IMR-90 (cell line): ENCODE data around the gene ZNF385B. TPM values are rescaled to one million over a fixed set of nuclear protein-coding genes. Genes with fewer than 3 reads are reported as not detected.
A peak's percentile ranks its signal among the peaks of the same experiment; 100 is the strongest.

ENCODE experiments used
- ATAC-seq: fragments of 200-7000 bp; cut with Tn5 transposase; 2 replicates; pipeline ENCODE4 v1.9.1; 2020; ENCODE audit warnings: low read depth, mild to moderate bottlenecking, moderate library complexity
- BruUV-seq: library from RNA; stranded (reverse); fragments of 400-500 nt; replicated peaks from 2 replicates; lab custom pipeline; 2021; lab: Mats Ljungman, UMichigan
- CTCF ChIA-PET: fragments of 300-600 bp; formaldehyde crosslinking; extraction: SDS; loops from one replicate; lab custom pipeline; 2021; ENCODE audit warnings: antibody characterized with exemption; lab: Yijun Ruan, JAX
- POLR2A ChIA-PET: fragments of 300-600 bp; sonication (Branson Sonifier 250); formaldehyde crosslinking; loops from one replicate; lab custom pipeline; 2022; ENCODE audit warnings: antibody characterized with exemption; ENCODE audit not compliant: unreplicated experiment; lab: Charles Lee
- DNase-seq: peaks from one replicate; pipeline ENCODE4 v3.0.0; 2013
- H2AFZ ChIP-seq: replicated peaks from 2 replicates; pipeline ENCODE3; 2013; ENCODE audit warnings: low read length, mild to moderate bottlenecking; ENCODE audit not compliant: poor library complexity
- H2AK5ac ChIP-seq: 2 replicates; pipeline ENCODE4 v1.6.1; 2013; ENCODE audit warnings: low read depth, low read length, inconsistent platforms
- H2AK9ac ChIP-seq: replicated peaks from 2 replicates; pipeline ENCODE3; 2013; ENCODE audit warnings: mild to moderate bottlenecking, low read depth, low read length, moderate library complexity; ENCODE audit not compliant: poor library complexity
- H2BK120ac ChIP-seq: 2 replicates; pipeline ENCODE4 v1.6.1; 2013; ENCODE audit warnings: low read depth, low read length, inconsistent platforms
- H2BK15ac ChIP-seq: 3 replicates; pipeline ENCODE4 v1.6.1; 2013; ENCODE audit warnings: low read depth, low read length, inconsistent platforms
- H2BK20ac ChIP-seq: 2 replicates; pipeline ENCODE4 v1.6.1; 2013; ENCODE audit warnings: low read depth, mild to moderate bottlenecking, inconsistent platforms, low read length, moderate library complexity
- H2BK5ac ChIP-seq: 2 replicates; pipeline ENCODE4 v1.6.1; 2013; ENCODE audit warnings: mild to moderate bottlenecking, low read depth, low read length, inconsistent platforms; ENCODE audit not compliant: poor library complexity, severe bottlenecking
- H3K14ac ChIP-seq: replicated peaks from 2 replicates; pipeline ENCODE4 v1.6.1; 2013; ENCODE audit warnings: low read depth, low read length, inconsistent platforms
- H3K18ac ChIP-seq: 2 replicates; pipeline ENCODE4 v1.6.1; 2013; ENCODE audit warnings: low read depth, low read length, control low read depth
- H3K23ac ChIP-seq: 2 replicates; pipeline ENCODE4 v1.6.1; 2013; ENCODE audit warnings: low read depth, low read length, inconsistent platforms
- H3K27ac ChIP-seq: 2 replicates; pipeline ENCODE4 v1.5.1; 2013; ENCODE audit warnings: mild to moderate bottlenecking, control low read depth, low read length; ENCODE audit not compliant: insufficient read depth
- H3K27me3 ChIP-seq: 2 replicates; pipeline ENCODE4 v1.6.1; 2013; ENCODE audit warnings: low read length; ENCODE audit not compliant: control insufficient read depth, insufficient read depth
- H3K36me3 ChIP-seq: 2 replicates; pipeline ENCODE4 v1.6.1; 2013; ENCODE audit warnings: low read length, mixed read lengths; ENCODE audit not compliant: control insufficient read depth, insufficient read depth
- H3K4ac ChIP-seq: 2 replicates; pipeline ENCODE4 v1.6.1; 2013; ENCODE audit warnings: low read depth, low read length, inconsistent platforms
- H3K4me1 ChIP-seq: 2 replicates; pipeline ENCODE4 v1.6.1; 2013; ENCODE audit warnings: low read length, mixed read lengths; ENCODE audit not compliant: control insufficient read depth, insufficient read depth
- H3K4me2 ChIP-seq: 2 replicates; pipeline ENCODE4 v1.6.1; 2013; ENCODE audit warnings: low read depth, mild to moderate bottlenecking, control low read depth, low read length, moderate library complexity
- H3K4me3 ChIP-seq: 2 replicates; pipeline ENCODE4 v1.5.1; 2013; ENCODE audit warnings: low read depth, mild to moderate bottlenecking, control low read depth, low read length, moderate library complexity; ENCODE audit not compliant: insufficient read depth
- H3K56ac ChIP-seq: 2 replicates; pipeline ENCODE4 v1.6.1; 2013; ENCODE audit warnings: low read length, inconsistent platforms; ENCODE audit not compliant: insufficient read depth; ENCODE audit errors: extremely low read depth
- H3K79me1 ChIP-seq, 2 experiments: 2 replicates each; pipeline ENCODE4 v1.6.1; 2013; ENCODE audit warnings: low read length in 2 of 2, inconsistent platforms in 1 of 2, low read depth in 1 of 2
- H3K9ac ChIP-seq: 2 replicates; pipeline ENCODE4 v1.6.1; 2013; ENCODE audit warnings: low read depth, low read length, control low read depth
- H3K9me1 ChIP-seq: 2 replicates; pipeline ENCODE4 v1.6.1; 2013; ENCODE audit warnings: low read length, inconsistent platforms; ENCODE audit not compliant: insufficient read depth
- H3K9me3 ChIP-seq: 2 replicates; pipeline ENCODE4 v1.6.1; 2013; ENCODE audit warnings: low read length; ENCODE audit not compliant: control insufficient read depth, insufficient read depth
- H4K20me1 ChIP-seq: 2 replicates; pipeline ENCODE4 v1.6.1; 2013; ENCODE audit warnings: low read length, inconsistent platforms; ENCODE audit not compliant: insufficient read depth
- H4K5ac ChIP-seq: 2 replicates; pipeline ENCODE4 v1.6.1; 2013; ENCODE audit warnings: mild to moderate bottlenecking, low read depth, low read length, control low read depth
- H4K8ac ChIP-seq, 2 experiments: 2 replicates each; pipeline ENCODE4 v1.6.1; 2013; ENCODE audit warnings: low read depth in 2 of 2, low read length in 2 of 2, control low read depth in 1 of 2, inconsistent platforms in 1 of 2
- H4K91ac ChIP-seq: 2 replicates; pipeline ENCODE4 v1.6.1; 2013; ENCODE audit warnings: low read depth, low read length, inconsistent platforms; ENCODE audit not compliant: insufficient read depth
- CHD1 ChIP-seq: IDR thresholded peaks from 2 replicates; pipeline ENCODE4 v1.6.1; 2012; ENCODE audit warnings: low read depth, low read length, improper control_type of control experiment
- RCOR1 ChIP-seq: IDR thresholded peaks from 2 replicates; pipeline ENCODE4 v1.6.1; 2012; ENCODE audit warnings: mild to moderate bottlenecking, low read length, improper control_type of control experiment; ENCODE audit not compliant: insufficient replicate concordance
- WGBS, 2 experiments: methylation state at CpG; one replicate each; pipeline versions ENCODE4 v1.1.5 to v1.1.7; 2013; ENCODE audit warnings: missing lambda C conversion rate in 2 of 2; ENCODE audit not compliant: insufficient read length in 1 of 2; ENCODE audit errors: extremely low coverage in 2 of 2; 5-methylcytosine and 5-hydroxymethylcytosine counted together
- dilution Hi-C: fragments of 300-500 bp; cut with HindIII; formaldehyde crosslinking; loops from one replicate; pipeline ENCODE4 v1.14.3; 2018; ENCODE audit warnings: low sequenced_read_pairs; ENCODE audit not compliant: unreplicated experiment
- in situ Hi-C: fragments of 300-500 bp; cut with MboI; formaldehyde crosslinking; loops from 3 replicates; pipeline ENCODE4 v1.14.3; 2019; ENCODE audit warnings: low sequenced_read_pairs, inconsistent platforms, mixed read lengths
- intact Hi-C: fragments of 100-400 bp; cut with micrococcal nuclease; formaldehyde crosslinking; loops from 2 replicates; pipeline ENCODE4 v1.10.0; 2022
- polyA plus RNA-seq, 3 experiments: library from polyadenylated mRNA; depleted of rRNA; stranded (reverse); fragments of >200 nt; gene quantifications; 2 replicates each; pipeline ENCODE4 v1.2.3, GENCODE V29; 2012; ENCODE audit warnings: low replicate concordance in 1 of 3
- total RNA-seq: library from RNA; depleted of rRNA; stranded (reverse); fragments of >200 nt; gene quantifications from 2 replicates; pipeline ENCODE4 v1.2.3, GENCODE V29; 2012

ZNF385B gene
- total and polyA plus RNA-seq, 2 of the 4 experiments (the other 2 are of a cell fraction) = not detected

DNA sequence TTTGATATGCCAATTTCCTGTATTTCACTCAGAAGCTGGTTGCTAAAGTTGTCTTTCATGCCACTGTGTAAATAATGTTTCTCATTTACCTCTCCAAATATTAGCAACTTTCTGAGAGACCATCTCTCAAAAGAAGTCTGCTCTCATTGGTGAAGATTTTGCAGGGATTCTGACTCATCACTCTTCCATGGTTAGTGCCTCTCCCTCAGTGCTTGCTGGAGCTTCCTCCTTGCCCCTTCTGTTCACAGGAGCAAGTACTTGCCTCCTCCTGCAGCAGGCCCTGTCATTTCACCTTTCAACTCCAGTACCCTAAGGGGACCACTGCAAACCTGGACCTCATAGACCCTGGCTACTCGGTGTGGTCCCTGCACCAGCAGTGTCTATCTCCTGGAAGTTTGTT, 168.8 kb downstream of the ZNF385B start:
- H2AK5ac ChIP-seq = no peak overlapping the region
- H3K18ac ChIP-seq = no peak overlapping the region
- peak overlapping the region; percentile 65 for H2AFZ ChIP-seq
- H3K27ac ChIP-seq = no peak overlapping the region
- POLR2A ChIA-PET = no interaction called here
- H3K27me3 ChIP-seq = no peaks in the 10 kb centered on the region
- 0 out of 4 replicates have a peak overlapping the region, but pooled peaks of 1 of the 2 experiments have one; percentile 45 for H4K8ac ChIP-seq
- peak overlapping the region; percentile 61 for H2BK120ac ChIP-seq
- H3K36me3 ChIP-seq = no peaks in the 10 kb centered on the region
- in situ Hi-C loops (no loop called here), dilution Hi-C loops (no loop called here), intact Hi-C loops (no loop called here)
- H3K9me3 ChIP-seq = no peaks in the 10 kb centered on the region
- DNase-seq = peak; percentile 39
- no peak overlapping the region for H3K4me2 ChIP-seq
- H2BK5ac ChIP-seq = peak overlapping the region; percentile 69
- H4K5ac ChIP-seq = no peak overlapping the region
- CTCF ChIA-PET = interaction anchor here (3.1 kb wide), 1 partner anchor 9 kb away, joined by 7 read pairs; no protein-coding TSS in a partner anchor
- no peaks in the 10 kb centered on the region for H3K79me1 ChIP-seq
- H3K4ac ChIP-seq = peak overlapping the region; percentile 91; the same call in 1 of the 2 replicates
- peaks cover 8% of the 10 kb centered on the region for H3K4me1 ChIP-seq
- BruUV-seq = no TSS peak
- no peak overlapping the region for H2BK15ac ChIP-seq
- H3K9me1 ChIP-seq = peaks cover 4% of the 10 kb centered on the region
- no peak overlapping the region for H2AK9ac ChIP-seq
- H2BK20ac ChIP-seq = peak overlapping the region; percentile 91; the same call in 1 of the 2 replicates
- H3K4me3 ChIP-seq = no peak overlapping the region
- H3K23ac ChIP-seq = no peak overlapping the region
- peak overlapping the region; percentile 25; the same call in 1 of the 2 replicates for H4K91ac ChIP-seq
- H4K20me1 ChIP-seq = no peaks in the 10 kb centered on the region
- no CpG with 5 or more reads among the region's 1 CpG for WGBS, 2 experiments
- peak; percentile 67 for ATAC-seq
- H3K9ac ChIP-seq = no peak overlapping the region
- TF ChIP-seq RCOR1 (no peak), CHD1 (no peak)
- H3K56ac ChIP-seq = no peak overlapping the region
- H3K14ac ChIP-seq = 0 out of 2 replicates have a peak overlapping the region, but pooled peaks have one; percentile 42
